Karpas-422 (cell line): Measurements from ENCODE around the gene FOXK1. TPM values are rescaled to one million over a fixed set of nuclear protein-coding genes. Genes with fewer than 3 reads are reported as not detected.

Experiments used
- DNase-seq: peaks from one replicate; pipeline ENCODE4 v3.0.0-alpha.2; 2015
- H2AFZ ChIP-seq: fragments of 200-600 bp; sonication (generic); 2 replicates; pipeline ENCODE4 v1.6.1; 2014; ENCODE audit warnings: antibody characterized with exemption, low read length, mixed read lengths
- H3K27ac ChIP-seq: fragments of 200-600 bp; sonication (generic); 2 replicates; pipeline ENCODE4 v1.5.1; 2014; ENCODE audit warnings: mild to moderate bottlenecking, low read length, moderate library complexity
- H3K27me3 ChIP-seq: fragments of 200-600 bp; sonication (generic); 2 replicates; pipeline ENCODE4 v1.6.1; 2014; ENCODE audit warnings: low read length, mixed read lengths
- H3K36me3 ChIP-seq: fragments of 200-600 bp; sonication (generic); 2 replicates; pipeline ENCODE4 v1.6.1; 2014; ENCODE audit warnings: low read length, mixed read lengths; ENCODE audit not compliant: insufficient read depth
- H3K4me1 ChIP-seq: fragments of 200-600 bp; sonication (generic); 2 replicates; pipeline ENCODE4 v1.6.1; 2014; ENCODE audit warnings: mild to moderate bottlenecking, low read length, mixed read lengths
- H3K4me2 ChIP-seq: fragments of 200-600 bp; sonication (generic); 2 replicates; pipeline ENCODE4 v1.6.1; 2014; ENCODE audit warnings: low read length, low read depth, mild to moderate bottlenecking; ENCODE audit not compliant: poor library complexity, severe bottlenecking
- H3K4me3 ChIP-seq: fragments of 200-600 bp; sonication (generic); 2 replicates; pipeline ENCODE4 v1.5.1; 2014; ENCODE audit warnings: mild to moderate bottlenecking, antibody characterized with exemption, low read length, mixed read lengths
- H3K79me2 ChIP-seq: fragments of 200-600 bp; sonication (generic); 2 replicates; pipeline ENCODE4 v1.6.1; 2014; ENCODE audit warnings: mild to moderate bottlenecking, low read length, mixed read lengths
- H3K9ac ChIP-seq: fragments of 200-600 bp; sonication (generic); 2 replicates; pipeline ENCODE4 v1.6.0; 2014; ENCODE audit warnings: low read length
- H3K9me2 ChIP-seq: fragments of 200-600 bp; sonication (generic), shearing (Covaris generic); replicated peaks from 2 replicates; pipeline ENCODE4 v1.6.0; 2014; ENCODE audit warnings: mild to moderate bottlenecking, low read length, moderate library complexity; ENCODE audit not compliant: insufficient read depth
- H3K9me3 ChIP-seq: fragments of 300-700, 200-600 bp; sonication (generic); 2 replicates; pipeline ENCODE4 v1.6.1; 2014; ENCODE audit warnings: low read length, mixed read lengths
- H4K20me1 ChIP-seq: fragments of 200-600 bp; sonication (generic); 2 replicates; pipeline ENCODE4 v1.6.1; 2014; ENCODE audit warnings: mild to moderate bottlenecking, antibody characterized with exemption, low read length, low read depth; ENCODE audit not compliant: insufficient read depth
- total RNA-seq: library from RNA; depleted of rRNA; stranded (reverse); fragments of >200 nt; shearing (Covaris generic); gene quantifications from 2 replicates; pipeline ENCODE4 v1.2.3, GENCODE V29; 2014; ENCODE audit warnings: low replicate concordance

FOXK1 gene
- total RNA-seq, 1 experiment from 2014 or later = 20.3 TPM

- Histone ChIP-seq H3K4me1 (peaks cover 31% of the 10 kb centered on the region), H3K79me2 (peaks cover 100% of the 10 kb centered on the region), H3K36me3 (no peaks in the 10 kb centered on the region), H3K27me3 (no peaks in the 10 kb centered on the region), H3K4me2 (no peak overlapping the region), H3K9ac (no peak overlapping the region), H3K4me3 (no peak overlapping the region), H3K9me2 (no peaks in the 10 kb centered on the region), H3K9me3 (no peaks in the 10 kb centered on the region), H4K20me1 (peaks cover 14% of the 10 kb centered on the region; the same call in 1 of the 2 replicates), H3K27ac (no peak overlapping the region), H2AFZ (no peak overlapping the region)
- no peak for DNase-seq
Measured at GRCh38 chr7:4714161-4714700, 32.1 kb downstream of the FOXK1 start.

GRCh38 chr7:4714767-4715409 lies 32.8 kb downstream of the FOXK1 start:
- no peak overlapping the region for H3K27ac ChIP-seq
- H4K20me1 ChIP-seq = peaks cover 14% of the 10 kb centered on the region; the same call in 1 of the 2 replicates
- no peak overlapping the region for H3K4me3 ChIP-seq
- H3K79me2 ChIP-seq = peaks cover 100% of the 10 kb centered on the region
- no peaks in the 10 kb centered on the region for H3K27me3 ChIP-seq
- H3K36me3 ChIP-seq = no peaks in the 10 kb centered on the region
- H3K9me2 ChIP-seq = no peaks in the 10 kb centered on the region
- no peak for DNase-seq
- H2AFZ ChIP-seq = no peak overlapping the region
- peaks cover 31% of the 10 kb centered on the region for H3K4me1 ChIP-seq
- no peak overlapping the region for H3K9ac ChIP-seq
- H3K9me3 ChIP-seq = no peaks in the 10 kb centered on the region
- H3K4me2 ChIP-seq = no peak overlapping the region

DNA sequence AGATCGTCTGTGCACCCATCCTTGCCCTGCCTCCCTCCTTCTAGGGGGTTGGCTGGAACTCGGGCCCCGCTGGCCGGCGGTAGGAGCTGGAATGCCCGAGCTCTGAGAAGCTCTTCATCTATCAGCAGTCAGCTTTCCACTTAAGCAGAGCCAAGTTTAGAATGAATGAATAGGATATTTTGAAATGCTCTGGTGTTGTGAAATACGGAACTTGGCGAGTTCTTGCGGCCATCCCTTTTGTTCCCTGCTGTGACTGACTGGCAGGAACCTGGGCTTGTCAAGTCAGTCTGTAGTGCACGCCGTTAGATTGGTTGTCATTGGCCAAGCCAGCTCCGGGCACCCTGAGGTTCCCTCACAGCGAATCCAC lies 33.3 kb downstream of the FOXK1 start:
- Histone ChIP-seq H2AFZ (no peak overlapping the region), H3K9me3 (no peaks in the 10 kb centered on the region), H3K36me3 (no peaks in the 10 kb centered on the region), H3K27me3 (no peaks in the 10 kb centered on the region), H3K9ac (no peak overlapping the region), H3K27ac (no peak overlapping the region), H3K4me3 (no peak overlapping the region), H3K4me2 (no peak overlapping the region), H3K9me2 (no peaks in the 10 kb centered on the region), H3K79me2 (peaks cover 100% of the 10 kb centered on the region), H4K20me1 (peaks cover 14% of the 10 kb centered on the region; the same call in 1 of the 2 replicates), H3K4me1 (peaks cover 31% of the 10 kb centered on the region)
- DNase-seq = no peak

- no peaks in the 10 kb centered on the region for H3K9me3 ChIP-seq
- DNase-seq = no peak
- no peak overlapping the region for H3K4me3 ChIP-seq
- H2AFZ ChIP-seq = no peak overlapping the region
- peaks cover 14% of the 10 kb centered on the region for H3K4me1 ChIP-seq
- no peak overlapping the region for H3K4me2 ChIP-seq
- H3K9ac ChIP-seq = no peak overlapping the region
- no peaks in the 10 kb centered on the region for H3K9me2 ChIP-seq
- no peak overlapping the region for H3K27ac ChIP-seq
- H3K36me3 ChIP-seq = no peaks in the 10 kb centered on the region
- H3K79me2 ChIP-seq = peaks cover 100% of the 10 kb centered on the region
- H3K27me3 ChIP-seq = no peaks in the 10 kb centered on the region
- H4K20me1 ChIP-seq = peaks cover 12% of the 10 kb centered on the region; the same call in 1 of the 2 replicates
Measured at GRCh38 chr7:4716946-4717795, 35.1 kb downstream of the FOXK1 start.

DNA sequence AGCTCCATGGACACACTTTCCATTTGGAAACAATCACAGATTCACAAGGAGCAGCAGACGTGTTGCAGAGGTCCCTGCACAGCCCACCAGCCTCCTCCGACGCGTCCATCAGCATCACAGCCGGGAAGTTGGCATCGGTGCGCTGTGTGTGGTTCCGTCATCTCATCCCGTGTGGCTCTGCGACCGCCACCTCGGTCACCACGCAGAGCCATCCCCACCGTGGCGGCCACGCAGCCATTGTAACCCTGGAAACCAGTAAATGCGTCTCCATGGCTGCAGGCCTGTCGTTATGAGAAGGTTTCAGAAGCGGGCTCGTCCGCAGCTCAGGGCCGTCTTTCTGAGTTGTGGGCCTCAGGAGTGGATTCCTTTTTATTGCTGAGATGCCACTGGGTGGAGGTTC lies 36.0 kb downstream of the FOXK1 start:
- no peak overlapping the region for H2AFZ ChIP-seq
- no peak overlapping the region for H3K4me3 ChIP-seq
- H3K79me2 ChIP-seq = peaks cover 100% of the 10 kb centered on the region
- no peaks in the 10 kb centered on the region for H3K36me3 ChIP-seq
- H3K9me3 ChIP-seq = no peaks in the 10 kb centered on the region
- H3K27ac ChIP-seq = no peak overlapping the region
- no peaks in the 10 kb centered on the region for H3K9me2 ChIP-seq
- no peak for DNase-seq
- H4K20me1 ChIP-seq = peaks cover 12% of the 10 kb centered on the region; the same call in 1 of the 2 replicates
- peaks cover 5% of the 10 kb centered on the region for H3K4me1 ChIP-seq
- no peaks in the 10 kb centered on the region for H3K27me3 ChIP-seq
- H3K4me2 ChIP-seq = no peak overlapping the region
- H3K9ac ChIP-seq = no peak overlapping the region

- H3K9me3 ChIP-seq = no peaks in the 10 kb centered on the region
- peaks cover 12% of the 10 kb centered on the region; the same call in 1 of the 2 replicates for H4K20me1 ChIP-seq
- H3K4me2 ChIP-seq = no peak overlapping the region
- no peak overlapping the region for H3K9ac ChIP-seq
- no peaks in the 10 kb centered on the region for H3K27me3 ChIP-seq
- no peaks in the 10 kb centered on the region for H3K9me2 ChIP-seq
- no peak for DNase-seq
- peaks cover 19% of the 10 kb centered on the region for H3K4me1 ChIP-seq
- no peak overlapping the region for H3K27ac ChIP-seq
- H3K79me2 ChIP-seq = peaks cover 100% of the 10 kb centered on the region
- no peak overlapping the region for H2AFZ ChIP-seq
- no peaks in the 10 kb centered on the region for H3K36me3 ChIP-seq
- no peak overlapping the region for H3K4me3 ChIP-seq
Measured at GRCh38 chr7:4720225-4720624, 38.1 kb downstream of the FOXK1 start.

- Histone ChIP-seq H3K9me3 (no peaks in the 10 kb centered on the region), H3K4me1 (peaks cover 23% of the 10 kb centered on the region), H3K4me2 (no peak overlapping the region), H2AFZ (no peak overlapping the region), H4K20me1 (0 out of 2 replicates have a peak, but pooled peaks cover 8% of the 10 kb centered on the region), H3K27ac (no peak overlapping the region), H3K36me3 (no peaks in the 10 kb centered on the region), H3K4me3 (no peak overlapping the region), H3K79me2 (peaks cover 99% of the 10 kb centered on the region), H3K9me2 (no peaks in the 10 kb centered on the region), H3K27me3 (no peaks in the 10 kb centered on the region), H3K9ac (no peak overlapping the region)
- DNase-seq = no peak
Measured at GRCh38 chr7:4722308-4722707, 40.2 kb downstream of the FOXK1 start.

DNA sequence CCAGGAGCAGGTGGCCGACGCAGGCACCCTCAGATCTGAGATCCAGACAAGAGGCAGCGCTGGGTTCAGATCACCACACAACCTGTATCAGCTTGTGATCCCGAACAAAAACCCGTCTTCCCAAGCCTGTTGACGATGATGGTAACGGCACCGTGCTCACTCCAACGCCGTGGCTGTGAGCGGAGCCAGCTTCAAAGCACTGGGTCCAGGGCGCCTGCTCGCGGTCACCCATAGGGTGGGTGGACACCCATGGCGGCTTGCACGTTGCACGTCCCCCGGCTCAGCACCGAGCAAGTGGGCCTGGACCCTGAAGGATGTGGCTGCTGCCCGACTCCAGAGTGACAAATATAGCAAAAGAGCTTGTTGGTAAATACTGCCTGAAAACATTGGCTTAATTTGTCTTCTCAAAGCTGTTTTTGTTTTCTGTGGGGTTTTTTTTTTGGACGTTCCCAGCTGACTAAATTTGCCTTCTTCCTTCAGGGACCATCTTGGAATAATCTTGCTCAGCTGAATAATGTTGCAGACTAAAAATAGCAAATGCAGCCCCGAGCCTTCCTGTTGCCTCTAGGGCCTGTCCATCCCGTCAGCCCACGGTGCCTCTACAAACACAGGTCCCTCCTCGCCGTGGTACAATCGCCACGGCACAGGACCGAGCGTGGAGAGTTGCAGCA lies 41.0 kb downstream of the FOXK1 start:
- Histone ChIP-seq H2AFZ (no peak overlapping the region), H3K9ac (no peak overlapping the region), H3K79me2 (peaks cover 99% of the 10 kb centered on the region), H3K9me3 (no peaks in the 10 kb centered on the region), H3K4me2 (no peak overlapping the region), H3K9me2 (no peaks in the 10 kb centered on the region), H3K27ac (no peak overlapping the region), H3K36me3 (no peaks in the 10 kb centered on the region), H4K20me1 (0 out of 2 replicates have a peak, but pooled peaks cover 8% of the 10 kb centered on the region), H3K27me3 (no peaks in the 10 kb centered on the region), H3K4me1 (peaks cover 23% of the 10 kb centered on the region), H3K4me3 (no peak overlapping the region)
- no peak for DNase-seq
